SK-N-MC (cell line): Measurements from ENCODE around the gene FASTK.
A peak's percentile ranks its signal among the peaks of the same experiment; 100 is the strongest.

Source experiments
- DNase-seq: peaks from one replicate; pipeline ENCODE4 v3.0.0-alpha.2; 2011; ENCODE audit warnings: low read depth, low spot score
- H3K27ac ChIP-seq: fragments of 200-600 bp; sonication (generic); 2 replicates; pipeline ENCODE4 v1.5.1; 2016; ENCODE audit warnings: mixed run types
- H3K36me3 ChIP-seq: fragments of 200-600 bp; sonication (generic); 2 replicates; pipeline ENCODE4 v1.6.1; 2017; ENCODE audit warnings: antibody characterized with exemption, low read length, mixed read lengths; ENCODE audit not compliant: insufficient read depth
- H3K4me3 ChIP-seq: fragments of 200-600 bp; sonication (generic); 2 replicates; pipeline ENCODE4 v1.5.1; 2016
- H3K9ac ChIP-seq: fragments of 200-600 bp; sonication (generic); 2 replicates; pipeline ENCODE4 v1.8.0; 2017; ENCODE audit warnings: mixed run types, mixed read lengths; ENCODE audit not compliant: insufficient read length
- H3K9me3 ChIP-seq: fragments of 200-600 bp; sonication (generic); 2 replicates; pipeline ENCODE4 v1.6.1; 2017; ENCODE audit warnings: low read depth, mild to moderate bottlenecking, antibody characterized with exemption, low read length, moderate library complexity, mixed read lengths
- EZH2 ChIP-seq: fragments of 200-600 bp; sonication (generic); IDR thresholded peaks from one replicate; pipeline ENCODE4 v1.6.1; 2017; ENCODE audit warnings: antibody characterized with exemption
- FOXP2 ChIP-seq: optimal IDR thresholded peaks from 2 replicates; pipeline ENCODE3; 2011; ENCODE audit warnings: mild to moderate bottlenecking, moderate library complexity; ENCODE audit not compliant: insufficient read depth; ENCODE audit errors: extremely low read length, control extremely low read depth
- POLR2AphosphoS5 ChIP-seq: IDR thresholded peaks from 2 replicates; pipeline ENCODE4 v1.6.1; 2012; ENCODE audit warnings: mild to moderate bottlenecking, low read depth, low read length, borderline replicate concordance

Gene FASTK

DNA sequence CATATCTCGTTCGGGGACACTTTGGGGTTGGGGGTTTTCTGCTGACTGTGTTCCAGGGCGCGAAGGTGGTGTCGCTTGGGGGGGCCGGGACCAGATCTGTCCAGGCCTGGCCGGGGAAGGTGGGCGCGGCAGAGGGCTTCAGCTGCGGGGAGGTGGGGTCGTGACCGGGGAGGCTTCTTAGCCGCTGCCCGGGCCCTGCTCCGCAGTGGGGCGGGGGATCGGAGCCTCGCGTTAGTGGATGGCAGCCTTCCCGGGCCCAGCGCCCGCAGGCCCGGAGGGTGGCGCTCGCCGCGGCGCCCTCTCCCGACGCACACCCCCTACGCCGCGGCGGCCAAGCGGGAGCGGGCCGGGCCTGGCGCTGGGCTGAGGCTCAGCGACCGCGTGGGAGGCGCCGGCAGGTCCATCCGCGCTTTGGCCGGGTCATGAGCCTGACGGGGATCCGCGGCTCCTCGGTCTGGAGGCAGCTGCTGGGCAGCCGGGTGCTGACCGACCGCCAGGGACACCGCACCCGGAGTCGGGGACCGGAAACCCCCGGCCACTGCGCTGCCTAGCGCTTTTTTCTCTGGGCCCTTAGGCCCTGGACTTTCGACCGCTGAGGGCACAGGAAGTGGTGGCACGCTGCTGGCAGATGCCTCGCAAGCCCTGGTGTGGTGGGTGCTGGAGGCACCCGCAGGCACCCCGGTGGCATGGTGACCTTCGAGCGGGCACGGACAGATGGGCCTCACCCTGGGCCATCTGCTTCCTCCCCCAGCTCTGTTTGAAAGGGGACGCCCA is 6.8 kb upstream of the FASTK start:
- Histone ChIP-seq H3K36me3 (no peaks in the 10 kb centered on the region; the same call in 1 of the 2 replicates), H3K4me3 (peak overlapping the region; percentile 98), H3K9ac (peak overlapping the region; percentile 88), H3K9me3 (no peaks in the 10 kb centered on the region), H3K27ac (no peak overlapping the region)
- no peak for TF ChIP-seq EZH2
- TF ChIP-seq POLR2AphosphoS5: no peak
- no peak for TF ChIP-seq FOXP2
- DNase-seq: no peak

GRCh38 chr7:151086802-151087244 is 6.2 kb upstream of the FASTK start:
- peak overlapping the region; percentile 88 for H3K9ac ChIP-seq
- no peak for DNase-seq
- H3K4me3 ChIP-seq: peak overlapping the region; percentile 98
- no peaks in the 10 kb centered on the region for H3K9me3 ChIP-seq
- H3K27ac ChIP-seq: no peak overlapping the region
- no peak for TF ChIP-seq POLR2AphosphoS5
- no peak for TF ChIP-seq FOXP2
- no peak for TF ChIP-seq EZH2
- no peaks in the 10 kb centered on the region; the same call in 1 of the 2 replicates for H3K36me3 ChIP-seq

- Histone ChIP-seq H3K36me3 (no peaks in the 10 kb centered on the region; the same call in 1 of the 2 replicates), H3K9me3 (no peaks in the 10 kb centered on the region), H3K4me3 (peak within 1 kb of the TSS; percentile 98), H3K27ac (0 out of 2 replicates have a peak within 1 kb of the TSS, but pooled peaks have one; percentile 13), H3K9ac (peak within 1 kb of the TSS; percentile 88)
- TF ChIP-seq EZH2 (no peak), FOXP2 (no peak), POLR2AphosphoS5 (peak; percentile 56; the same call in 1 of the 2 replicates)
- no peak for DNase-seq
Observed at GRCh38 chr7:151085691-151086620, 5.3 kb upstream of the FASTK start, which contains the start of gene AGAP3. TSS of gene AGAP3 (plus strand) at chr7:151086475. CDS start at chr7:151086742, 267 bp downstream.

GRCh38 chr7:151085329-151085690 is 4.7 kb upstream of the FASTK start:
- Histone ChIP-seq H3K27ac (no peak overlapping the region), H3K4me3 (no peak overlapping the region; the same call in 1 of the 2 replicates), H3K36me3 (no peaks in the 10 kb centered on the region), H3K9ac (no peak overlapping the region), H3K9me3 (no peaks in the 10 kb centered on the region)
- TF ChIP-seq EZH2 (no peak), POLR2AphosphoS5 (no peak), FOXP2 (no peak)
- DNase-seq: no peak

DNA sequence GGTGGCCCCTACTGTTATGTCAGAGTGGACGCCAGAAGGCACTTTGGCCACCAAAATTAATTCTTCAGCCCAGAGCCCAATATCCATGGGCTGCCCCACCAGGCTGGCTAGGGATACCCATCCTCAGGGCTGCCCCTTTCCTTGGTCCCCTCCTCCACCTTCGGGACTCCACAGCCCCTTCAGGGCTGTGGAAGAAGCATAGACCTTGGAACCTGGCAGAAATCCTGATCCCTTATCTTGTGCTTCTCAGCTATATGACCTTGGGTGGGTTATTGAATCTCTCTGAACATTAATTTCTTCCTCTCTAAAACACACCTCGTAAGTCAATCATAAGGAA is 3.2 kb upstream of the FASTK start:
- Histone ChIP-seq H3K4me3 (peak overlapping the region; percentile 97), H3K27ac (no peak overlapping the region), H3K9ac (no peak overlapping the region), H3K36me3 (no peaks in the 10 kb centered on the region), H3K9me3 (no peaks in the 10 kb centered on the region)
- TF ChIP-seq FOXP2 (no peak), POLR2AphosphoS5 (no peak), EZH2 (no peak)
- no peak for DNase-seq

GRCh38 chr7:151083071-151083823 is 2.6 kb upstream of the FASTK start, which contains the start of gene TMUB1:
TSS of gene TMUB1 (minus strand) at chr7:151083493. CDS start at chr7:151082563, 930 bp downstream.
- peak; percentile 49; the same call in 1 of the 2 replicates for TF ChIP-seq POLR2AphosphoS5
- no peak for TF ChIP-seq FOXP2

DNA sequence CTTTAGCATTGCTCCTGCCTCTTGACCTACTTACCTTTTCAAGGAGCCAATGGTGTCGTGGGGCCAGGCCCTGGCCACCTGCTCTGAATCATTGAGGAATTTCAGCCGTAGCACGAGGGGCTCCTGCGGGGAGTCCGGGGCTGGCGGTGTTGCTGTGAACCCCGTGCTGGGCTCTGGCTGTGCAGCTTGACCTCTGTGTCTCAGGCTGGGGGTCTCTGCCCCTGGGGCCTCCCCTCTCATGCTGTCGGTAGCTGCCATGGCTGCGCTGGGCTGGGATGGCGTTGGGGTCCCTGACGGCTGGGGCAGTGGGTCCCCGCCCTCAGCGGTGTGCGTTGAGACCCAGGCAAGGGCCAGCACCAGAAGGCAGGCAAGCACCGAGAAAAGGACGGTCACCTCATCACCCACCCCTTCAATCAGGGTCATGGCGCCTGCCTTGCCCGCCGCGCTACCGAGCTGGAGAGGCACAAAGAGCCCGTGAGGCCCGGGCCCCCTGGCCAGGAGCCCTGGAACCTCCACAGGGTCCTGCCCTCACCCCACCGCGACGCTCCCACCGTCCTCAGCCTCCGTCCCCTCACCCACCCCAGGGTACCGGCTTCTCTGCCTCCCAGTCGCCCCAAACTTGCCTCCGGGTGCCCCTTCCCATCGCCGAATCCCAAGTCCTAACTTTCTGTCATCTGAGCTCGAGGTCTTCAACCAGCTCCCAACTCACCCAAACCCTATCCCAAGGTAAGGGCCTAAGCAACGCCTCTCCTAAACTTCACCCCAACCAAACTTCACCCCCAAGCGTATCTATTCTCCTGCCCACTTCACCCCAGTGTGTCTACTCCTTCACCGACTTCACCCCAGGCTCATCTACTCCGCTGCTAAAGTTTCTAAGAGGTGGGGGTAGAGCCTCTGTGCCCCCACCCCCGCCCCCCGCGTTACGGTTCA is 1.8 kb upstream of the FASTK start:
- peak overlapping the region; percentile 97 for H3K4me3 ChIP-seq
- H3K27ac ChIP-seq: peak overlapping the region; percentile 4
- H3K36me3 ChIP-seq: no peaks in the 10 kb centered on the region
- no peak for DNase-seq
- no peaks in the 10 kb centered on the region for H3K9me3 ChIP-seq
- TF ChIP-seq POLR2AphosphoS5: no peak
- TF ChIP-seq EZH2: no peak
- no peak for TF ChIP-seq FOXP2
- peak overlapping the region; percentile 97 for H3K9ac ChIP-seq

More at GRCh38 chr7:151083071-151083823, 2.6 kb upstream of the FASTK start, which contains the start of gene TMUB1:
- Histone ChIP-seq H3K9me3 (no peaks in the 10 kb centered on the region), H3K36me3 (no peaks in the 10 kb centered on the region), H3K27ac (peak within 1 kb of the TSS; percentile 4), H3K9ac (peak within 1 kb of the TSS; percentile 81), H3K4me3 (peak within 1 kb of the TSS; percentile 97)
- no peak for DNase-seq
